Neural progenitor cell (in vitro differentiated cells): ENCODE results near the gene TP53BP1. TPM values are rescaled to one million over a fixed set of nuclear protein-coding genes. Genes with fewer than 3 reads are reported as not detected.

Source experiments
- DNase-seq: peaks from one replicate; pipeline ENCODE4 v3.0.0-alpha.2; 2016; ENCODE audit warnings: low spot score
- H2AFZ ChIP-seq: fragments of 200-600 bp; sonication (generic); replicated peaks from 2 replicates; pipeline ENCODE4 v1.6.1; 2016; ENCODE audit warnings: antibody characterized with exemption
- H3F3A ChIP-seq: fragments of 200-600 bp; sonication (generic); 2 replicates; pipeline ENCODE4 v1.6.1; 2016; ENCODE audit warnings: antibody characterized with exemption, low read depth
- H3K27ac ChIP-seq: fragments of 200-600 bp; sonication (generic); 2 replicates; pipeline ENCODE4 v1.5.1; 2016; ENCODE audit warnings: mild to moderate bottlenecking
- H3K27me3 ChIP-seq: fragments of 200-600 bp; sonication (generic); 2 replicates; pipeline ENCODE4 v1.6.1; 2016; ENCODE audit warnings: mild to moderate bottlenecking, moderate library complexity
- H3K36me3 ChIP-seq: fragments of 200-600 bp; sonication (generic); 2 replicates; pipeline ENCODE4 v1.5.1; 2016
- H3K4me1 ChIP-seq: fragments of 200-600 bp; sonication (generic); 2 replicates; pipeline ENCODE4 v1.6.1; 2016; ENCODE audit warnings: mixed run types
- H3K4me2 ChIP-seq: fragments of 200-600 bp; sonication (generic); 2 replicates; pipeline ENCODE4 v1.6.1; 2016
- H3K4me3 ChIP-seq: fragments of 200-600 bp; sonication (generic); 2 replicates; pipeline ENCODE4 v1.5.1; 2016
- H3K79me2 ChIP-seq: fragments of 200-600 bp; sonication (generic); 2 replicates; pipeline ENCODE4 v1.6.1; 2016; ENCODE audit warnings: low read depth
- H3K9ac ChIP-seq: fragments of 200-600 bp; sonication (generic); 2 replicates; pipeline ENCODE4 v1.6.1; 2016
- H3K9me3 ChIP-seq: fragments of 200-600 bp; sonication (generic); 2 replicates; pipeline ENCODE4 v1.5.1; 2016; ENCODE audit warnings: low read depth
- H4K20me1 ChIP-seq: fragments of 200-600 bp; sonication (generic); 2 replicates; pipeline ENCODE4 v1.6.1; 2016; ENCODE audit warnings: low read depth
- H3K27ac Mint-ChIP-seq: 3 replicates; pipeline ENCODE4 v1.8.0; 2021; ENCODE audit warnings: mixed read lengths
- H3K27me3 Mint-ChIP-seq: 2 replicates; pipeline ENCODE4 v1.8.0; 2022; ENCODE audit warnings: low read depth, mild to moderate bottlenecking, inconsistent platforms, moderate library complexity, mixed read lengths; ENCODE audit not compliant: insufficient read depth
- H3K36me3 Mint-ChIP-seq: 3 replicates; pipeline ENCODE4 v1.8.0; 2021; ENCODE audit warnings: mixed read lengths
- H3K4me1 Mint-ChIP-seq: 3 replicates; pipeline ENCODE4 v1.8.0; 2021; ENCODE audit warnings: mixed read lengths
- H3K4me3 Mint-ChIP-seq: 3 replicates; pipeline ENCODE4 v1.8.0; 2021; ENCODE audit warnings: mild to moderate bottlenecking, moderate library complexity, mixed read lengths
- H3K9me3 Mint-ChIP-seq: 3 replicates; pipeline ENCODE4 v1.8.0; 2020; ENCODE audit warnings: mixed read lengths
- CTCF ChIP-seq: fragments of 200-600 bp; sonication (generic); IDR thresholded peaks from 2 replicates; pipeline ENCODE4 v1.5.1; 2017; ENCODE audit warnings: antibody characterized with exemption, mild to moderate bottlenecking
- EZH2 ChIP-seq: fragments of 200-600 bp; sonication (generic); IDR thresholded peaks from 2 replicates; pipeline ENCODE4 v1.6.1; 2017; ENCODE audit warnings: antibody characterized with exemption, mild to moderate bottlenecking, moderate library complexity
- EZH2phosphoT487 ChIP-seq: fragments of 200-600 bp; sonication (generic); IDR thresholded peaks from 2 replicates; pipeline ENCODE4 v1.6.1; 2017; ENCODE audit warnings: antibody characterized with exemption
- total RNA-seq: library from RNA; depleted of rRNA; stranded (reverse); fragments of >200 nt; gene quantifications from 2 replicates; pipeline ENCODE4 v1.2.3, GENCODE V29; 2015; ENCODE audit warnings: low replicate concordance

Gene TP53BP1
- total RNA-seq, 1 donor from 2014 or later: 66.5 TPM

- no peaks in the 10 kb centered on the region for H3F3A ChIP-seq
- H3K27me3 Mint-ChIP-seq: peaks cover 4% of the 10 kb centered on the region
- no peak overlapping the region for H2AFZ ChIP-seq
- H3K9ac ChIP-seq: no peak overlapping the region
- H3K36me3 Mint-ChIP-seq: peaks cover 41% of the 10 kb centered on the region
- no peaks in the 10 kb centered on the region for H3K4me1 ChIP-seq
- no peak overlapping the region for H3K4me3 ChIP-seq
- H3K79me2 ChIP-seq: peaks cover 35% of the 10 kb centered on the region
- H4K20me1 ChIP-seq: no peaks in the 10 kb centered on the region
- DNase-seq: no peak
- H3K9me3 ChIP-seq: no peaks in the 10 kb centered on the region
- no peak overlapping the region for H3K27ac ChIP-seq
- no peak overlapping the region for H3K4me2 ChIP-seq
- no peaks in the 10 kb centered on the region for H3K9me3 Mint-ChIP-seq
- H3K27me3 ChIP-seq: no peaks in the 10 kb centered on the region
- H3K4me3 Mint-ChIP-seq: no peak overlapping the region
- H3K36me3 ChIP-seq: no peaks in the 10 kb centered on the region
- TF ChIP-seq CTCF (peak; percentile 23), EZH2 (no peak)
- H3K27ac Mint-ChIP-seq: no peak overlapping the region
- H3K4me1 Mint-ChIP-seq: no peaks in the 10 kb centered on the region
Measured at GRCh38 chr15:43483297-43484128, 9.4 kb downstream of the TP53BP1 start.

- TF ChIP-seq EZH2 (no peak), CTCF (no peak), EZH2phosphoT487 (no peak)
- DNase-seq: no peak
- Mint-ChIP-seq H3K4me3 (no peak overlapping the region), H3K27ac (no peak overlapping the region), H3K27me3 (no peaks in the 10 kb centered on the region), H3K36me3 (peaks cover 56% of the 10 kb centered on the region), H3K4me1 (no peaks in the 10 kb centered on the region), H3K9me3 (no peaks in the 10 kb centered on the region)
- no peaks in the 10 kb centered on the region for H3K4me1 ChIP-seq
- no peaks in the 10 kb centered on the region for H3K79me2 ChIP-seq
- H4K20me1 ChIP-seq: no peaks in the 10 kb centered on the region
- no peaks in the 10 kb centered on the region for H3K9me3 ChIP-seq
- H3K36me3 ChIP-seq: peaks cover 38% of the 10 kb centered on the region
- H3K27ac ChIP-seq: no peak overlapping the region
- no peak overlapping the region for H3K4me3 ChIP-seq
- H3K9ac ChIP-seq: no peak overlapping the region
- H2AFZ ChIP-seq: no peak overlapping the region
- H3F3A ChIP-seq: no peaks in the 10 kb centered on the region
- no peak overlapping the region for H3K4me2 ChIP-seq
- no peaks in the 10 kb centered on the region for H3K27me3 ChIP-seq
Measured at GRCh38 chr15:43473885-43474284, 19.1 kb downstream of the TP53BP1 start.

DNA sequence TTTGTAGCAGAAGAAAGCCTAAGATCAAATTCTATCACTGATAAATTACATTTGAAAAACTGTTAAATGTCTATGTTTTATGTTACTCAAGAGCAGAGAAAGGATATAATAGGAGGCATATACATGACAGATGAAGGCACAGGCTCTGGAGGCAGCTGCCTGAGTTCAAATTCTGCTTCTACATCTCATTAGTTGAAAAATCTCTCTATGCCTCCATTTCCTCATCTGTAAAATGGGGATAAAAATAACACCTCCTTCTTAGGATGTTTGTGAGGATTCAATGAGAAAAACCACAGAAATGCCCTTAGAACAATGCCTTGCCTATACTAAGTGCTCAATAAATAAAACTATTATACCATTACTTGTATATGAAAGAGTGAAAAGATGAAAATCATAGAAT, 21.0 kb downstream of the TP53BP1 start:
- Histone ChIP-seq H3K27ac (no peak overlapping the region), H3K36me3 (peaks cover 38% of the 10 kb centered on the region), H3K4me2 (no peak overlapping the region), H4K20me1 (no peaks in the 10 kb centered on the region), H3K79me2 (no peaks in the 10 kb centered on the region), H3K4me1 (no peaks in the 10 kb centered on the region), H3K9me3 (no peaks in the 10 kb centered on the region), H3K4me3 (no peak overlapping the region), H2AFZ (no peak overlapping the region), H3K27me3 (no peaks in the 10 kb centered on the region), H3F3A (no peaks in the 10 kb centered on the region), H3K9ac (no peak overlapping the region)
- DNase-seq: no peak
- H3K27me3 Mint-ChIP-seq: no peaks in the 10 kb centered on the region
- TF ChIP-seq EZH2phosphoT487: no peak
- no peak for TF ChIP-seq CTCF
- no peak for TF ChIP-seq EZH2
- H3K27ac Mint-ChIP-seq: no peak overlapping the region
- peaks cover 46% of the 10 kb centered on the region for H3K36me3 Mint-ChIP-seq
- H3K9me3 Mint-ChIP-seq: no peaks in the 10 kb centered on the region
- no peaks in the 10 kb centered on the region for H3K4me1 Mint-ChIP-seq
- no peak overlapping the region for H3K4me3 Mint-ChIP-seq
